ENCODE measurements around the gene PRSS2.
"Not testable (repeated sequence)": the region's sequence is repeated elsewhere in the genome, so short reads cannot be mapped to it uniquely, and the experiment has no call there.

PRSS2 gene

GRCh38 chr7:142770661-142771352 is at the start of gene PRSS2:
PRSS2 (plus strand) TSS chr7:142770970; CDS start chr7:142770983, 13 bp downstream.
- FAIRE-seq = no peak

- no peak for FAIRE-seq
Measured at GRCh38 chr7:142720986-142721385, 49.8 kb upstream of the PRSS2 start.

GRCh38 chr7:142722248-142722794 is 48.4 kb upstream of the PRSS2 start:
- no peak for FAIRE-seq

- FAIRE-seq = no peak
Measured at GRCh38 chr7:142733271-142733670, 37.5 kb upstream of the PRSS2 start.

- no peak for FAIRE-seq
Measured at GRCh38 chr7:142739923-142740492, 30.8 kb upstream of the PRSS2 start.

GRCh38 chr7:142740786-142741185 is 30.0 kb upstream of the PRSS2 start:
- no peak for FAIRE-seq

- FAIRE-seq = not testable (repeated sequence)
Measured at GRCh38 chr7:142741932-142742331, 28.8 kb upstream of the PRSS2 start.

GRCh38 chr7:142745091-142745635 is 25.6 kb upstream of the PRSS2 start:
- no peak for FAIRE-seq

- FAIRE-seq = no peak
Measured at GRCh38 chr7:142745745-142746144, 25.0 kb upstream of the PRSS2 start.

- no peak for FAIRE-seq
Measured at GRCh38 chr7:142746264-142746663, 24.5 kb upstream of the PRSS2 start.

- FAIRE-seq = not testable (repeated sequence)
Measured at GRCh38 chr7:142748410-142748809, 22.4 kb upstream of the PRSS2 start.

GRCh38 chr7:142749218-142749993 is 21.4 kb upstream of the PRSS2 start, which contains the start of gene PRSS1:
PRSS1 (plus strand) TSS chr7:142749472; CDS start chr7:142749485, 13 bp downstream.
- FAIRE-seq = no peak

GRCh38 chr7:142750321-142750938 is 20.3 kb upstream of the PRSS2 start:
- no peak for FAIRE-seq

GRCh38 chr7:142751526-142752175 is 19.1 kb upstream of the PRSS2 start:
- not testable (repeated sequence) for FAIRE-seq

GRCh38 chr7:142752376-142753225 is 18.2 kb upstream of the PRSS2 start:
- FAIRE-seq = no peak

- FAIRE-seq = no peak
Measured at GRCh38 chr7:142753366-142753765, 17.4 kb upstream of the PRSS2 start.

- FAIRE-seq = not testable (repeated sequence)
Measured at GRCh38 chr7:142753925-142754491, 16.8 kb upstream of the PRSS2 start.

GRCh38 chr7:142754681-142755575 is 15.8 kb upstream of the PRSS2 start:
- no peak for FAIRE-seq

- not testable (repeated sequence) for FAIRE-seq
Measured at GRCh38 chr7:142758312-142758711, 12.5 kb upstream of the PRSS2 start.

- FAIRE-seq = no peak
Measured at GRCh38 chr7:142759433-142759832, 11.3 kb upstream of the PRSS2 start.

Data from colon (tissue), 2 donors.